Kidney (tissue), 14 donors: ENCODE measurements around the gene LMAN2. TPM values are rescaled to one million over a fixed set of nuclear protein-coding genes. Genes with fewer than 3 reads are reported as not detected.
A peak's percentile ranks its signal among the peaks of the same experiment; 100 is the strongest.

Experiments used
- DNase-seq, 5 donors: peaks; one replicate each; pipeline ENCODE4 v3.0.0-alpha.2; 2013 to 2020
- FAIRE-seq: peaks from 2 replicates; lab custom pipeline; 2012; peaks lifted over from hg19 to GRCh38; lab: Jason Lieb, UNC
- H3K27ac ChIP-seq, 2 donors: one replicate each; pipeline ENCODE4 v1.7.0; 2013; ENCODE audit warnings: low read depth in 2 of 2, low read length in 2 of 2, inconsistent platforms in 1 of 2
- H3K27me3 ChIP-seq: one replicate; pipeline ENCODE4 v1.7.1; 2013; ENCODE audit warnings: low read length, inconsistent platforms; ENCODE audit not compliant: control insufficient read depth, insufficient read depth
- H3K36me3 ChIP-seq, 3 donors: one replicate each; pipeline versions ENCODE4 v1.7.0 to v1.7.1; 2013; ENCODE audit warnings: low read length in 3 of 3, control low read depth in 1 of 3, inconsistent platforms in 1 of 3; ENCODE audit not compliant: insufficient read depth in 3 of 3, control insufficient read depth in 2 of 3
- H3K4me1 ChIP-seq, 3 donors: one replicate each; pipeline versions ENCODE4 v1.7.0 to v1.7.1; 2013; ENCODE audit warnings: low read length in 3 of 3, inconsistent platforms in 1 of 3, low read depth in 1 of 3; ENCODE audit not compliant: control insufficient read depth in 2 of 3, insufficient read depth in 2 of 3
- H3K4me3 ChIP-seq, 3 donors: one replicate each; pipeline versions ENCODE4 v1.7.0 to v1.8.1; 2013; ENCODE audit warnings: low read length in 3 of 3, control low read depth in 1 of 3, inconsistent platforms in 1 of 3
- H3K9ac ChIP-seq, 3 donors: one replicate each; pipeline versions ENCODE4 v1.7.0 to v1.7.1; 2013; ENCODE audit warnings: low read length in 3 of 3, control low read depth in 1 of 3, inconsistent platforms in 1 of 3
- H3K9me3 ChIP-seq, 3 donors: one replicate each; pipeline versions ENCODE4 v1.7.0 to v1.7.1; 2013; ENCODE audit warnings: low read length in 3 of 3, control low read depth in 1 of 3, inconsistent platforms in 1 of 3; ENCODE audit not compliant: control insufficient read depth in 2 of 3, insufficient read depth in 1 of 3
- CTCF ChIP-seq: IDR thresholded peaks from 3 replicates; pipeline ENCODE4 v1.5.1; 2012; ENCODE audit warnings: mild to moderate bottlenecking, moderate library complexity, borderline replicate concordance; ENCODE audit not compliant: insufficient read depth; ENCODE audit errors: extremely low read depth
- intact Hi-C: fragments of 100-400 bp; cut with DNase I; formaldehyde crosslinking; loops from one replicate; pipeline ENCODE4 v1.11.1; 2022
- polyA plus RNA-seq: library from polyadenylated mRNA; stranded (reverse); fragments of 350-450 nt; fragmentation: Illumina TruSeq; extraction: RNeasy Lipid Tissue Mini Kit (QIAGEN cat#74804); gene quantifications from one replicate; pipeline ENCODE4 v1.2.3, GENCODE V29; 2014; ENCODE audit warnings: low read depth, low replicate concordance; ENCODE audit not compliant: insufficient read depth
- total RNA-seq: library from RNA; stranded (reverse); fragmentation: NEBNext Ultra II Directional; extraction: Animal tissue kit (Norgen Biotek cat#: 25700); gene quantifications from one replicate; pipeline ENCODE4 v1.2.1, GENCODE V29; 2021
- donor health status: control.
- donor health status: control.
- donor health status: control.
- donor health status: control.
- donor health status: control.
- donor health status: DM: yes; HTN: yes; CAD: no.
- donor health status: Normal renal cell carcinoma (clear cell type).

The LMAN2 gene
- total and polyA plus RNA-seq, 2 donors from 2014 or later = 137 to 190 TPM

DNA sequence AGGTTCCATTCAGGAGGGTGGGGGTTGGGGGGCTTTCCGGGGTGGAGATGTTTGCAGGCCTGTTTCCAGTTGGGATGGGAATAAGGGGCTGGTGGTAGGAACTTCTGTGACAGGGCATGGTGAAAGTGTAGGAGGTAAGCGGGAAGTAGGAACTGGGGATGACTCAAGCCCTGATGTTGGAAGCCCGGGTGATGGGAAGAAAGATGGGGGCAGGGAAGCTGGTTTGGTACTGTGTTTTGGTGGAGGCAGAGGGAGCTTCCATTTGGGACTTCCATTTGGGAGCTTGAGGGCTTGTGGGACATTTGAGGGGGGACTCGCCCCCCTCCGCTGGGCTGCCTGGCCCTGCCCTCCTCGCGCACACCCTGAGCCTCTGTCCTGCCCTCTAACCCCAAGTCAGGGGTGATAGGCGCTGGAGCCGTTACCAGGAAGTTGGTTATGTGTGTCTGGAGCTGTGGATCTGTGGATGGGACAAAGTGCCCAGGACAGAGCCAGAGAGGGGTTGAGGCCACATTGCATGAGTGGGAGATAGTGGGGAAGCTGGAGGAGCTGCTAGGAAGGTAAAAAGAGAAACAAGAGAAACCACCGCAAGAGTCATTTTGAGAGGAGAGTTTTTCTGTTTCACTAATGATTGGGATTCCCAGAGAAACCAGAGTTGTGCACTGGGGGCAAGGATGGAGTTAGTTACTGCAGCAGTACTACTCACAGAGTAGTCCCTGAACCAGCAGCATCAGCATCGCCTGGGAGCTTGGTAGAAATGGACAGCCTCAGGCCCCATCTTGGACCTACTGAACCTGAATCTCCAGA lies 12.9 kb upstream of the LMAN2 start:
- DNase-seq = peak in 1 of 5 donors; percentile 50

DNA sequence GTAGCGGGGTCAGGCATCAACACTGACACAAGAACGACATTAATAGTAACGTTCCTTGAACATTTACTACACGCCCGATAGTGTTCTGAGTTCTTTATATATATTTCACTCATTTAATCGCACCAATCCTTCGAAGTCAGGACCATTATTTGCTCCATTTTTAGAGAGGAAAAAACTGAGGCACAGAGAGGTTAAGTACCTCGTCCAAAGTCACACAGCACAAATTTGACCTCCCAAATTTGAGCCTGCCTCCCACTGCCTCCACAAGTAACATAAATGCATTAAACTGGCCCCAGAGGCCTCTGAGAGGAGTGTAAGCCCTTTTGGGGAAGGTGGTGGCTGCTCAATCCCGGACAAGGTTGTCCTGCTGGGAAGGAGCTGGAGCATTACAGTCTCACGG lies 12.1 kb upstream of the LMAN2 start:
- no peaks in the 10 kb centered on the region for H3K9me3 ChIP-seq
- FAIRE-seq (no peak), DNase-seq (peak in 1 of 5 donors; percentile 46)
- no peaks in the 10 kb centered on the region for H3K36me3 ChIP-seq
- no peak overlapping the region for H3K9ac ChIP-seq
- TF ChIP-seq CTCF = no peak
- H3K27ac ChIP-seq = peak overlapping the region in 1 of 2 donors; percentile 81
- intact Hi-C loops = no loop called here
- H3K4me3 ChIP-seq = peak overlapping the region in 1 of 3 donors; percentile 59
- H3K4me1 ChIP-seq = peaks cover 3 to 34% (median 24%) of the 10 kb centered on the region in 3 donors
- H3K27me3 ChIP-seq = no peaks in the 10 kb centered on the region

More for the DNA sequence above, 12.9 kb upstream of the LMAN2 start:
- Histone ChIP-seq H3K36me3 (no peaks in the 10 kb centered on the region), H3K27me3 (no peaks in the 10 kb centered on the region), H3K27ac (no peak overlapping the region), H3K9me3 (no peaks in the 10 kb centered on the region), H3K4me3 (no peak overlapping the region), H3K4me1 (peaks cover 3 to 41% (median 26%) of the 10 kb centered on the region in 3 donors), H3K9ac (no peak overlapping the region)
- no peak for FAIRE-seq
- intact Hi-C loops = no loop called here
- TF ChIP-seq CTCF = no peak

GRCh38 chr5:177362610-177363507 lies 11.4 kb upstream of the LMAN2 start:
- Histone ChIP-seq H3K27me3 (no peaks in the 10 kb centered on the region), H3K4me3 (peak overlapping the region in 1 of 3 donors; percentile 59), H3K27ac (peak overlapping the region; percentile 67 to 81), H3K9me3 (no peaks in the 10 kb centered on the region), H3K4me1 (peaks cover 3 to 31% (median 24%) of the 10 kb centered on the region in 3 donors), H3K9ac (no peak overlapping the region), H3K36me3 (no peaks in the 10 kb centered on the region)
- FAIRE-seq = no peak
- peak; percentile 76 to 93 (median 85) for DNase-seq
- intact Hi-C loops = no loop called here
- no peak for TF ChIP-seq CTCF
